HG02798 (cell line): ENCODE results near the gene GPR108.
"Not testable (repeated sequence)": the region's sequence is repeated elsewhere in the genome, so short reads cannot be mapped to it uniquely, and the experiment has no call there.

Experiments
- ATAC-seq: cut with Tn5 transposase; IDR thresholded peaks from one replicate; pipeline ENCODE4 v1.9.1; 2021; ENCODE audit warnings: mild to moderate bottlenecking; ENCODE audit not compliant: unreplicated experiment, poor library complexity

The GPR108 gene

DNA sequence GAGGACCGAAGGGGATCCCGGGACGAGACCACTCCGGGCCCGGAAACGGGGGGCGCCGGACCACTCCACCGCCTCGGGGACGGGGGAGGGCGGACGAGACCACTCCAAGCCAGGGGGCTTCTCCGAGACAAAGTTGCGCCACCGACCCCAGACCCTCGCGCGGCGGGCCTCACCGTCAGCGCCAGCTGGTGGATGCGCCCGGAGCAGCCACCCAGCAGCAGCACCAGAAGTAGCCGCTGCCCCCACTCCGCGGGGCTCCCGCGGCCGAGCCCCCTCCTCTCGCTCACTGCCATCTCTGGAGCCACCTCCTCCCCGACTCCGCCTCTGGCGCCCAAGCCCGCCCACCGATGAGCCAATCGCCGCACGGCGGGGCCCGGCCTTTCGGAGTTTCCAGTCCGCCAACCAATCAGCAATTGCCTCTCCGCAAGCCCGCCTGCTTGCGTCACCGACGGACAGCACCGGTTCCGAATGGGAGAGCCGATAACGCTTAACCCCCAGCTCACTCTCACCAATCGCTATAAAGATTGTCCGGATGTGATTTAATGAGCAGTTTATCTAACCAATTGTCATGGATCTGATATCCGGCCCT, at the start of gene GPR108:
Gene GPR108 (minus strand): TSS at position 297 of the 589 bp plus-strand sequence. CDS start 4 bp downstream, at position 293.
- ATAC-seq, result peak; percentile 76

GRCh38 chr19:6779206-6779605, 41.8 kb upstream of the GPR108 start:
- no peak for ATAC-seq

- no peak for ATAC-seq
These were observed 41.0 kb upstream of the GPR108 start for GRCh38 chr19:6778386-6778785.

GRCh38 chr19:6777434-6777833, 40.1 kb upstream of the GPR108 start:
- ATAC-seq, result no peak

DNA sequence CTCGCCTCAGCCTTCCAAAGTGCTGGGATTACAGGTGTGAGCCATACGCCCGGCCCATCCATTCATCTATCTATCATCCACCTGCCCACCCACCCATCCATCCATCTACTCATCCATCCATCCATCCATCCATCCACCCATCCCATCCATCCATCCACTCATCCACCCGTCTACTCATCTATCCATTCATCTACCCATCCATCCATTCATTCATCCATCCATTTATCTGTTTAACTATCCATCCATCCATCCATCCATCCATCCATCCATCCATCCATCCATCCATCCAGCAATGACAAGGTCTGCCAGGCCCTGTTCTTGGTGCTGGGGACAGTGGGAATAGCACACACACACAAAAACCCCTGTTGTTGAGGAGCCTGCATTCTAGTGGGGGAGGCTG, 39.6 kb upstream of the GPR108 start:
- no peak for ATAC-seq

GRCh38 chr19:6776045-6776444, 38.7 kb upstream of the GPR108 start:
- ATAC-seq, result not testable (repeated sequence)

GRCh38 chr19:6774821-6775707, 37.7 kb upstream of the GPR108 start:
- no peak for ATAC-seq

- peak; percentile 35 for ATAC-seq
These were observed 36.0 kb upstream of the GPR108 start for GRCh38 chr19:6773323-6773931.

DNA sequence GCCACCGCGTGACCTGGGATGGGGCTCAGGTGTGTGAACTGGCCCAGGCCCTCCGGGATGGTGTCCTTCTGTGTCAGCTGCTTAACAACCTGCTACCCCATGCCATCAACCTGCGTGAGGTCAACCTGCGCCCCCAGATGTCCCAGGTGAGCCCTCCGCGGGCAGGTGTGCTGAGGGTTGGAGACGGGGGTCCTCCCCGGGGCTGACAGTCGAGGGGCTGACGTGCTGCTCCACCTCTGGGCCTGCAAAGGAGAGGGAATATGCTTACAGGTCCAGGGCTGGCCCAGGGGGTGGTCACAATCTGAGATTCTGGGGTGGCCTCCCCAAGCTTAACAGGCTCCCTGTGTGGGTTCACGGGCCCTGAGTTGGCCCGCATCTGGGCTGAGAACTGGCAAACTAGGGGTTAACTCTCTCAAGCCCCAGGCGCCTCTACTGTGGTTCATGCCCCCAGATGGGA, 35.5 kb upstream of the GPR108 start:
- peak; percentile 5 for ATAC-seq

- ATAC-seq, result peak; percentile 39
These were observed 34.9 kb upstream of the GPR108 start, which contains the start of gene VAV1 for GRCh38 chr19:6772028-6772865. TSS of gene VAV1 (plus strand) at chr19:6772708. CDS start at chr19:6772808, 100 bp downstream.

DNA sequence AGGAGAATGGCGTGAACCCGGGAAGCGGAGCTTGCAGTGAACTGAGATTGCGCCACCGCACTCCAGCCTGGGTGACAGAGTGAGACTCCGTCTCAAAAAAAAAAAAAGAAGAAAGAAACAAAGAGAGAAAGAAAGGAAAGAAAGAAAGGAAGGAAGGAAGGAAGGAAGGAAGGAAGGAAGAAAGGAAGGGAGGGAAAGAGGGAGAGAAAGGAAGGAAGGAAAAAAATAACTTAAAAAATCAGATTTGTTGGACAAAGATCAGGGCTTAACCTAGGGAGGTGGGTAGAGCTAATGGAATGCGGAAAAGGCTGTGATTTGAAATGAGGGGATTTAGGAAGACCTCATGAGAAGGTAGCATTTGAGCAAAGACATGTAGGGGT, 34.3 kb upstream of the GPR108 start:
- ATAC-seq, result not testable (repeated sequence)

GRCh38 chr19:6769006-6769619, 31.7 kb upstream of the GPR108 start:
- no peak for ATAC-seq

- ATAC-seq, result no peak
These were observed 30.9 kb upstream of the GPR108 start for GRCh38 chr19:6768236-6768785.

DNA sequence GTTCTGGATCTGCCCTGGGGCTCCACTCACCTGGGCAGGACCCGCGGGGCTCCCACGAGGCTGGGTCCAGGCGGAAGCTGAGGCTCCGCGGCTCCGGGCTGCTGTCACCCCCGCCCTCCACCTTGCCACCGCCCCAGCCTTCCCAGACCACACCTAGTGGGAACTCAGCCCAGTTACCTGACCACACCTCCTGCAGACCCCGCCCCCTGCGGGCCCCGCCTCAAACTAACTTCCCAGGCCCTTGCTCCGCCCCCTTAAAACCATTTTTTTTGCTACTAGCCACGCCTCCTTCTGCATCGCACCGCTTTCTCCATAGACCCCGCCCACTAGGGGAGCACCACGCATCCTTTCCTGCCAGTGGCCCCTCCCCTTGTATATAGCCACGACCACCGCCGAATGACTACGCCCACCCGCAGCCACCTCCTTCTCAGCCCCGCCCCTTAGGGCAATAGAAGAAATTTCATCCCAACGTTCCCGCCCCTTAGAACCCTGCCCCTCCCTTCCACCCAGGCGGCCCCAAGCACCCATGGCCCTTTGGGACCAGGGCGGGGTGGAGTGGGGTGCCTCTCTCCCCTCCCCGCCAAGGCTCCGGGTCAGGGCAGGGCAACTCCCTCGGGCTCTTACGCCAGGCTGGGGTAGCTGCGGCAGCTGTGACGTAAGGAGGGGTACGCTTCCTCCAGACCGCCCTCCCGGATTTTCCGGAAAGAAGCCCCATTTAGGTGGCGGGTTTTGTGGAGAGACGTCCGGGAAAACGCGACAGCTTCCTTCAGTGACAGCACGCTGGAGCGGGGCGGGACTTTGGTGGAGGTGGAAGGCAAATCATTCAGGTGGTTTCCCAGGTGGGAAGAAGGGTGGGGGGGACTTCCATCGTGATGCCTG, 30.2 kb upstream of the GPR108 start, which contains the start of gene SH2D3A:
Gene SH2D3A (minus strand): TSS at position 79 of the 879 bp plus-strand sequence. CDS start 3,687 bp downstream, outside the sequence.
- ATAC-seq, result peak; percentile 83

DNA sequence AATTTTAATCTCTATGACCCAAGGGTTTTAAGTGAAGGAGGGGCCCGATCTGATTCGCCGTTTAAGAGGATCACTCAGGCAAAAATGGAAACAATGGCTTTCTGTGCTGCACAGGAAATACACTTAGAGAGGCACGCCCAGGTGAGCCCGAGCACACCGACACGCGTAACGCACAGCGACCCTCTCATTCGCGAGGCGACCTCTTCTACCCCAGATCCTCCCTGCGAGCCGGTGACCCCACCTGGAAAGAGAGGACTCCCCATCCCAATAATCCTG, 29.6 kb upstream of the GPR108 start:
- ATAC-seq, result no peak

- ATAC-seq, result no peak
These were observed 29.1 kb upstream of the GPR108 start for GRCh38 chr19:6766357-6767080.

DNA sequence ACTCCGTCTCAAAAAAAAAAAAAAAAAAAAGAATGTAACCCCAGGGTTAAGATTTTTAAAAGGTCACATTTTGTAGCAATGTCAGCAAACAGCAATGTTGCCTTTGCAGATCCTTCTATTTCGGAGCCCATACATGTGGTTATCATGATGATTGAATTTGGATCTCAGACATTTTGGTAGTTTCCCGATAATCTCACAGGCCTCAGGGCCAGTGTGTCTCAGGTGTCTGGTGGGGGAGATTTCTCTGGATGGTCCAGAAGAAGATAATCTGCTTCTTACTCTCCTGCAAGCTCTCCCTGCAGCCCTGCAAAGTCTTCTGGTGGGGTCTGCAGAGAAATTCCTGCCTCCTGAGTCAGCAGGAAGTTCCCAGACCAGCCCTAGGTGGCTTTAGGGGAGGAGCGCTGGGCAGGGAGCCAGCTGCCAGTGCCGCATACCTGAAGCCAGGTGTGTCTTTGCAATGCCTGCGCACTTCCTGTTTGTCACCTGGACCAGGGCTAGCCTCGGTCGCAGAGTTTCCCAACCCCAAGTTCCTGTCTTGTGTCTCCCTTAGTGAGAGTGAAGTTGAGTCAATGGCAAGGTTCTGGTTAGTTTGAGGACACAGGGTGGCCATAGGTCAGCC, 28.5 kb upstream of the GPR108 start:
- no peak for ATAC-seq
